ENCODE measurements around the gene MYL12A. TPM values are rescaled to one million over a fixed set of nuclear protein-coding genes. Genes with fewer than 3 reads are reported as not detected.

MYL12A gene
- total RNA-seq, 1 donor from 2014 or later = 165 TPM

DNA sequence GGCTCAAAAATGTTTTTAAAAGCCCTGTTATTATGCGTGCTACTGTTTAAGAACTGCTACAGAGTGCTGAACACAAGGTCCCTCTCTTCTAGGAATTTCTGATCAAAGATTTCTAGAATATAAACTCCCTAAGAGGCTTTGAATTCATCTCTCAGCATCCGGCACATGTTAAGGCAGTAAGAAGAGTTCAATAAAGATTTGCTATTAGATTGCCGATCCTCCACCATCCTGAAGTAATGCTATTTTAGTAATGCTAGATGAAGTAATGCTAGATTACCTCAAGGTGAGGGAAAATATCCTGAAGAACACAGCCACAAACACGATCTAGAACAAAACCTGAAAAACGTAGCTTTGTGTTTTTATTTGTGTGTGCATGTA is 13.4 kb downstream of the MYL12A start:
- H3K36me3 Mint-ChIP-seq (ENCODE audit: low read depth) = no peaks in the 10 kb centered on the region
- H3K4me1 Mint-ChIP-seq = peaks cover 36% of the 10 kb centered on the region
- peak overlapping the region; percentile 98 for H3K27ac Mint-ChIP-seq (ENCODE audit: unreplicated experiment)
- no peak for DNase-seq (ENCODE audit: low read depth, low spot score)
- TF ChIP-seq, protein P1, sequence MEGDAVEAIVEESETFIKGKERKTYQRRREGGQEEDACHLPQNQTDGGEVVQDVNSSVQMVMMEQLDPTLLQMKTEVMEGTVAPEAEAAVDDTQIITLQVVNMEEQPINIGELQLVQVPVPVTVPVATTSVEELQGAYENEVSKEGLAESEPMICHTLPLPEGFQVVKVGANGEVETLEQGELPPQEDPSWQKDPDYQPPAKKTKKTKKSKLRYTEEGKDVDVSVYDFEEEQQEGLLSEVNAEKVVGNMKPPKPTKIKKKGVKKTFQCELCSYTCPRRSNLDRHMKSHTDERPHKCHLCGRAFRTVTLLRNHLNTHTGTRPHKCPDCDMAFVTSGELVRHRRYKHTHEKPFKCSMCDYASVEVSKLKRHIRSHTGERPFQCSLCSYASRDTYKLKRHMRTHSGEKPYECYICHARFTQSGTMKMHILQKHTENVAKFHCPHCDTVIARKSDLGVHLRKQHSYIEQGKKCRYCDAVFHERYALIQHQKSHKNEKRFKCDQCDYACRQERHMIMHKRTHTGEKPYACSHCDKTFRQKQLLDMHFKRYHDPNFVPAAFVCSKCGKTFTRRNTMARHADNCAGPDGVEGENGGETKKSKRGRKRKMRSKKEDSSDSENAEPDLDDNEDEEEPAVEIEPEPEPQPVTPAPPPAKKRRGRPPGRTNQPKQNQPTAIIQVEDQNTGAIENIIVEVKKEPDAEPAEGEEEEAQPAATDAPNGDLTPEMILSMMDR (conservative IDR thresholded peaks at IDR 0.05) = no peak
- peak overlapping the region; percentile 95 for H3K4me3 Mint-ChIP-seq
- no peaks in the 10 kb centered on the region for H3K27me3 Mint-ChIP-seq (ENCODE audit: low read depth)
- no peaks in the 10 kb centered on the region for H3K9me3 Mint-ChIP-seq

GRCh38 chr18:3261373-3262233 is 14.0 kb downstream of the MYL12A start, which contains the start of gene MYL12B:
TSS of gene MYL12B (plus strand) at chr18:3262133. CDS start at chr18:3272899, 10,766 bp downstream.
- peak within 1 kb of the TSS; percentile 98 for H3K27ac Mint-ChIP-seq (ENCODE audit: unreplicated experiment)
- H3K36me3 Mint-ChIP-seq (ENCODE audit: low read depth) = no peaks in the 10 kb centered on the region
- peak within 1 kb of the TSS; percentile 95 for H3K4me3 Mint-ChIP-seq
- no peaks in the 10 kb centered on the region for H3K9me3 Mint-ChIP-seq
- peak; percentile 66 for DNase-seq (ENCODE audit: low read depth, low spot score)
- H3K27me3 Mint-ChIP-seq (ENCODE audit: low read depth) = no peaks in the 10 kb centered on the region
- TF ChIP-seq, protein P1 (conservative IDR thresholded peaks at IDR 0.05) = no peak
- H3K4me1 Mint-ChIP-seq = peaks cover 36% of the 10 kb centered on the region

DNA sequence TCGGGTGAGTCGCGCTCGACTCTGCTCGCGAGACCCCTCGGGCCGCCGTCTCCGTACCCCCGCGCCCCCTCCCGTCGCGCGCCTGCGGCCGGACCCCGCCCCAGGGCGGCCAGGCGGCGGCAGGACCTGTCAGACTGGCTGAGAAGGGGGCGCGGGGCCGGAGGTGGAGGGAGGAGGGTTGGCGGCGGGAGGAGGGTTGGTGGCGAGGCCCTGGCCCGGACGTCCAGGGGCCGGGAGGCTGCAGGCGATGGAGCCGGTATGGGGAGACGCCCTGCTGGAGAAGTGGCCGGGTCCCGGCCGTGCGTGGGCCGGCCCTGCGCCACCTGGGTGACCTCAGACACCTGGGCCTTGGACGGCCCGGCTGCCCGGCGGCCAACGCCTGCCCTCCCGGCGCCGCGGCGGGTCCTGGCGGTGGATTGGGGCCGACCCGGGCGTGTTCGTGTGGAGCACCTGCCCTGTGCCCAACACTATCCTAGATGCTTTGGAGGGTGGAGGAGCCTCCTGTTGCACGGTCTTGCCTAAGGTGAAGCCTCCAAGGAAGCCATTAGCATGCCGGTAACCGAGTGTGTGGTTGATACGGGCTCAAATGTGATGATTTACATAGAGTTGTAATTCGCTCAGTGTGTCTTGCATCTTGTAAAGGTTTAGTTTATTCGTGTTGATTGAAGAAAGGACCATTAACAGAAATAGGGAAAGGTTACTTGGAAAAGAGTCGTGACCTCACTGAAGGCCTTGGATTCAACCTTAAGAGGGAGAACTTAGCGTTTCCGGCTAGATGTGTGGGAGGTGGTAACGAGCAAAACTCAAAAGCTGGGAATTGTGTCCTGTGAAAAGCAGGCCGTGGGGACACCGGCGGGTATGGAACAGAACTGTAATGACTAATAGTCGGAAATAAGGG is 14.9 kb downstream of the MYL12A start:
- no peaks in the 10 kb centered on the region for H3K36me3 Mint-ChIP-seq (ENCODE audit: low read depth)
- peak overlapping the region; percentile 1 for H3K27ac Mint-ChIP-seq (ENCODE audit: unreplicated experiment)
- no peaks in the 10 kb centered on the region for H3K27me3 Mint-ChIP-seq (ENCODE audit: low read depth)
- TF ChIP-seq, protein P1 (conservative IDR thresholded peaks at IDR 0.05) = no peak
- H3K9me3 Mint-ChIP-seq = no peaks in the 10 kb centered on the region
- H3K4me1 Mint-ChIP-seq = peaks cover 36% of the 10 kb centered on the region
- H3K4me3 Mint-ChIP-seq = peak overlapping the region; percentile 95
- DNase-seq (ENCODE audit: low read depth, low spot score) = no peak

DNA sequence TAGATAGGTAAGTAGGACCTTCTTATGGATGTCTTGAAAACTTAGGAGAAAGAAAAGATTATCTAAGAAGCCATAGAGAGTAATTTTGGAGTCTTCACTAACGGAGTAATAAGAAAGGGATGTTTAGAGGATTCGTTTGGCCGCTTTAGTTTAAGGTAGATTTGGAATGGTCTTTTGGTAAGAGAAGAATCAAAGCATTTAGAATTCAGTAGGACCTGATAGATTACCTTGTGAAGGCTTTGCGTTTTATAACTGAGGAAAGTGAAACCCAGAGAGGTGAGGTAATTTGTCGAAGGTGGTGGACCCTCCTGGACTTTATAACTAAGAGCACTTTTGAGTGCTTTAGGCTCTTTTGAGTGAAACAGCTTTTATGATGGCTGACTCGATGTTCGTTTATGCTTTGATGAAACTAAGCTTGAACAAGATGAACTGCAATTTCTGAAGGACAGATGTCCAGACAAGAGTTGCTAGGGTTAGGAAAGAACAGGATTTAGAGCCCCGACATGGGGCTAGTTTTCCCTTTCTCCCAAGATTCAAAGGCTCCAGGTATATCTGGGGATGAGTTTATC is 15.6 kb downstream of the MYL12A start:
- peak overlapping the region; percentile 90 for H3K4me3 Mint-ChIP-seq
- H3K4me1 Mint-ChIP-seq = peaks cover 36% of the 10 kb centered on the region
- H3K36me3 Mint-ChIP-seq (ENCODE audit: low read depth) = no peaks in the 10 kb centered on the region
- no peaks in the 10 kb centered on the region for H3K9me3 Mint-ChIP-seq
- TF ChIP-seq, protein P1 (conservative IDR thresholded peaks at IDR 0.05) = no peak
- no peaks in the 10 kb centered on the region for H3K27me3 Mint-ChIP-seq (ENCODE audit: low read depth)
- no peak for DNase-seq (ENCODE audit: low read depth, low spot score)
- H3K27ac Mint-ChIP-seq (ENCODE audit: unreplicated experiment) = peak overlapping the region; percentile 1

DNA sequence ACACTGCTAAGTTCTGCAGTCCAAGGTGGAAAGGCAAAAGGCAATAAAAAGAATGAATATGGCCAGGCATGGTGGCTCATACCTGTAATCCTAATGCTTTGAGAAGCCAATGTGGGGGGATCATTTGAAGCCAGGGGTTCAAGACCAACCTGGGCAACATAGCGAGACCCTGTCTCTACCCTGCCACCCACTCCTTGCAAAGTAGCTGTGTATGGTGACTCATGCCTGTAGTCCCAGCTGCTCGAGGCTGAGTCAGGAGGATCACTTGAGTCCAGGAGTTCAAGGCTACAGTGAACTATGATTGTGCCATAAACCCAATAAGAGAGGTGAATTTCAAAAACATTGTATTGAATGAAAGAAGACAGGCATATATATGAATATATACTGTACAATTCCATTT is 16.8 kb downstream of the MYL12A start:
- DNase-seq (ENCODE audit: low read depth, low spot score) = no peak
- Mint-ChIP-seq H3K4me3 (no peak overlapping the region), H3K27me3 (ENCODE audit: low read depth) (no peaks in the 10 kb centered on the region), H3K27ac (ENCODE audit: unreplicated experiment) (no peak overlapping the region), H3K9me3 (no peaks in the 10 kb centered on the region), H3K36me3 (ENCODE audit: low read depth) (no peaks in the 10 kb centered on the region), H3K4me1 (peaks cover 43% of the 10 kb centered on the region)
- TF ChIP-seq, protein P1 (conservative IDR thresholded peaks at IDR 0.05) = no peak

All from neural crest cell (in vitro differentiated cells).